CD4-positive, alpha-beta T cell treated with Interleukin-12 subunit alpha and Interleukin-12 subunit beta, for 1 hour (primary cell): ENCODE measurements around the gene COPS9.

Experiments
- DNase-seq: peaks from one replicate; pipeline ENCODE4 v3.0.0-alpha.2; 2020

The COPS9 gene

DNA sequence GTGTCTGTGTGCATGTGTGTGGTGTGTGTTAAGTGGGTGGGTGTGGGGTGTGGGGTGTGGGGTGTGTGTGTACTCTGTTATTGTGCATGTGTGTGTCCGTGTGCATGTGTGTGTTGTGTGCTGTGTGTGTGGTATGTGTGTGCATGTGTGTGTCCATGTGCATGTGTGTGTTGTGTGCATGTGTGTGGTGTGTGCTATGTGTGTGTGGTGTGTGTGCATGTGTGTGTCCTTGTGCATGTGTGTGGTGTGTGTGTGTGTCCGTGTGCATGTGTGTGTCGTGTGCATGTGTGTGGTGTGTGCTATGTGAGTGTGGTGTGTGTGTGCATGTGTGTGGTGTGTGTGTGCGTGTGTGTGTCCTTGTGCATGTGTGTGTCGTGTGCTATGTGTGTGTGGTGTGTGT, 11.3 kb upstream of the COPS9 start:
- DNase-seq = no peak

DNA sequence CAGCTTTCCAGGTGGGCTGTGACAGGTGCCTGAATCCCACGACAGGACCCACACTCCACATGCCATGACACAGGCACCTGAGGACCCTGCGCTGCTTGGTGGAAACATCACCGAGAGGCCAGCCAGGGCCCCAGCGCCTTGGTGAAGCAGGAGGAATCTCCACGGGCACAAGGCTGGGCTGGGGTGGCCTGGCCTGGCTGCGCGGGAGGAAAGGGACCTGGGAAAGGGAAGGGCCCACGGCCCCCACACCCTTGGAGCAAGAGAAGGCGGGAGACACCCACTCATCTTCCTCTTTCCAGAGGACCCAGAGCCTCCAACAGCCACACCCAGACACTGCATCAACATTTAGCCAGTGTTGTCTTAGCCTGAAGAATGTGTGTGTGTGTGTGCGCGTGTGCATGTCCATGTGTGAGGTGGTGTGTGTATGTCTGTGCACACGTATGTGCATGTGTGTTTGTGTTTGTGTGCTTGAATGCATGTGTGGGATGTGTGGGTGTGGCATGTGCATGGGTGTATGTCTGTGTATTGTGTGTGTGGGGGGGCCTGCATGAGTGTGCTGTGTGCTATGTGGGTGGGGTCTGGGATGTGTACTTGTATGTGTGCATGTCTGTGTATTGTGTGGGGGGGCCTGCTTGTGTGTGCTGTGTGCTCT, 10.6 kb upstream of the COPS9 start:
- DNase-seq = no peak

DNA sequence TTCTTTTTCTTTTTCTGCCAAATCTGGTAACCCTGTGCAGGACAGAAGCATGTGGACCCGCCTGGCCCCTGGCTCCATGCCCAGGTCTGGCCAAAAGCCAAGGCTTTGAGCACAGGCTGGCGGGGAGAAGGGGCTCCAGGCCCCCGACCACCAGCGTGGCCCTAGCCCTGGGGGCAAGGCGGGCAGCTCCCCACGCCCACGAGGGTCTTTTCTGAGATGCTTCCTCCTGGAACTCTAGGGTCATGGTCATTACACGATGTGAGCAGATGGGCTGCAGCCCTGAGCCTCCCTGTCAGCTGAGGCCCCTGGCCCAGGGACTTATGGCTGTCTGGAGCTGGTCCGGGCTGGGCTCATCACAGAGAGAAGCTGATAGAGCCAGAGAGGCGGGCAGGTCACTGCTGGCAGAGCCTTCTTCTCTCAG, 10.0 kb upstream of the COPS9 start:
- DNase-seq = no peak

DNA sequence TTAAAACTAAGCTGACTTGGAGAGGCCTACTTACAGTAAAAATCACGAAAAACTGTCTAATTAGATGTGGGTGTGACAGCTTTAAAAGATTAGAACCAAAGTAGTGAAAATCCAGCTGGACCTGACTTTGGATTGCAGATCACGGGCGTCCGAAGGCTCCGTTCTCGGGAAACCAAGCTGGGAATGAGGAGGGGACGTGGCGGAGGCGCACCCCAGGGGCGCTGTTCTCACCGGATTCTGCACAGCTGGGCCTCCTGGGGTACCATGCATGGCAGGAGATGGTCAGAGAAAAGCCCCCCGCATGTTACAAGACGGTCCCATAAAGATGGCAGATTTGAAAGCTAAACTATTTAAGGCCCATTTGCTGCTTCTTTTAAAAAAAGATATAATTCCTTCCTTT, 9.4 kb upstream of the COPS9 start:
- no peak for DNase-seq

DNA sequence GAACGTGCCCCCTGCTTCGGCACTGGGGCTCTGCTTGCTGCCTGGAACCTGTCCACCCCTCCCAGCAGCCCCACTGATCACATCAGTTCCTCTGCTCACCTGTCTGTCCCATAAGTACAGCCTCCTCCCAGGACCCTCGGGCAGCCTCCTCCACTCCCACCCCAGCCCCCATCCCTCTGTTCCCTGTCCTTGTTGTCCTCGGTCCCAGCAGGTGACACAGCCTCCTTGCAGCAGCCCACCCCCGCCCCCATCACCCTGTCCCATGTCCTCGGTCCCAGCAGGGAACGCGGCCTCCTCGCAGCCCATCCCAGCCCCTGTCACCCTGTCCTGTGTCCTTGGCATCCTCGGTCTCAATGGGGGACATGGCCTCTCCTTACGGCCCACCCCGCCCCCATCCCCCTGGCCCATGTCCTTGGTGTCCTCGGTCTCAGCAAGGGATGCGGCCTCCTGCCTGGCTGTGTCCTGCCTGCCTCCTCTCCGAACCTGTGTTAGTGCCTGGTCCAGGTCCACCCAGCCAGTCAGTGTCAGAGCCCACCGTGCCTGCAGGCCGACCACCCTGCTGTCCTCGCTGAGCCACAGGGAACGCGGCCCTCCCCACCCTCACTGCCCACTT, 8.7 kb upstream of the COPS9 start:
- no peak for DNase-seq

- DNase-seq = peak; percentile 79
Measured at GRCh38 chr2:240143801-240144648, 7.9 kb upstream of the COPS9 start.

GRCh38 chr2:240143276-240143675, 7.2 kb upstream of the COPS9 start:
- no peak for DNase-seq

DNA sequence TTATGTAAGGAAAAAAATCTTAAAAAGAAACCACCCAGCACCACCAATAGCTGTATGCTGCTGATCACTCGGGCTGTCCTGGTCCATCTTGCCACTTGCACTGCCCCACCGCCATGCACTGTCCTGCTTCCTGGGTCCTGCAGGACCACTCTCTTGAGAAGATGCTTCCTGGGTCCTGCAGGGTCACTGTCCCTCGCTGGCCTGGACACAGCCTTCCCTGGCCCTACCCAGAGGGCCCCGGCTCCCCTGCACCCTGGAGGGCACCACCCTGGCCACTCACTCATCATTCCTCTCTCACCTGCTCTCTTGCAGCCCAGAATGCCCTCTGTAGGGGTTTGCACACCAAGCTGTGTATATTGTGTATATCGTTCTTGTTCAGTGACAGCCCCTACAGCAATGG, 6.8 kb upstream of the COPS9 start:
- no peak for DNase-seq

DNA sequence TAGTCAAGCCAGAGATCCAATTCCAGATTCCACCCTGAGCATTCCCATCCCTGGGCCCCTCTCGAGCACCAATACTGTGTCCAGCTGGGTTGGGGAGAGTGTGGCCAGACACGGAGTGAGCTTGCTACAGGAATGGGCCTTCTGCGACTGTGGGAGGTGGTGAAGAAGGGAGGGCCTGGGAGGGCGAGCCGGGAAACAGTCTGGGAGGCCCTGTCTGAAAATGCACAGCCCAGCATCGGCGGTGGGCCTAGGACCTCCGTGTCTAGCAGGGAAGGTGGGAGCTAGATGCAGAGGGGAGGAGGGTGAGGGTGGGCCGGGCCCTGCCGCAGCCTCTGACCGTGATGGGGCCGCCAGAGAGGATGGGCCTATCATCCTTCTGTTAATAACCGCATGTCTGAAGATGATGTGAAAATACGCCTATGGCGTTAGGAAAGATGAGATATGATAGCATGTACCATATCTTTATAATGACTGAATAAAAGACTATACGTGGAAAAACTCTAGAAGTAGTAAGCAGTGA, 6.2 kb upstream of the COPS9 start:
- DNase-seq = no peak

- DNase-seq = no peak
Measured at GRCh38 chr2:240141736-240142135, 5.6 kb upstream of the COPS9 start.

GRCh38 chr2:240140920-240141319, 4.8 kb upstream of the COPS9 start:
- no peak for DNase-seq

DNA sequence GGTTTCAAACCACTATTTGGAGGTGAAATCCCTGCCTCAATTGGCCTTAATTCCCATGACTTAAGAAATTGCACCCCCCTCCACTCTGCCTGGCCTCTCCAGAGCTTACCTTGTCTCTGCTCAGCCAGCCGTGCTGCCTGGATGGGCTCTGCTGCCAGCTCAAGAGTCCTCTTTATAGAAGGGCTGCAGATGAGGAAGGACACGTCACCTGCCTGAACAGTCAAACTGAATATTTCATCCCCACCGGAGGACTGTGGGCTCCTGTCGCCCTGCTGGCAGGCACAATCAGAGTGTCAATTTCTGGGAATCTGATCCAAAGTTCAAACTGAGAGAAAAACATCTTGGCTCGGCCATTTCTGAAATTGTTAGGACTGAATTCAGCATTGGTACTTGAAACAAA, 4.4 kb upstream of the COPS9 start, which contains the start of gene OTOS:
OTOS (minus strand) TSS at position 148 of the 400 bp plus-strand sequence. CDS start 332 bp downstream, outside the sequence.
- no peak for DNase-seq

GRCh38 chr2:240139666-240140393, 3.7 kb upstream of the COPS9 start:
- DNase-seq = no peak

- no peak for DNase-seq
Measured at GRCh38 chr2:240139011-240139441, 2.9 kb upstream of the COPS9 start.

DNA sequence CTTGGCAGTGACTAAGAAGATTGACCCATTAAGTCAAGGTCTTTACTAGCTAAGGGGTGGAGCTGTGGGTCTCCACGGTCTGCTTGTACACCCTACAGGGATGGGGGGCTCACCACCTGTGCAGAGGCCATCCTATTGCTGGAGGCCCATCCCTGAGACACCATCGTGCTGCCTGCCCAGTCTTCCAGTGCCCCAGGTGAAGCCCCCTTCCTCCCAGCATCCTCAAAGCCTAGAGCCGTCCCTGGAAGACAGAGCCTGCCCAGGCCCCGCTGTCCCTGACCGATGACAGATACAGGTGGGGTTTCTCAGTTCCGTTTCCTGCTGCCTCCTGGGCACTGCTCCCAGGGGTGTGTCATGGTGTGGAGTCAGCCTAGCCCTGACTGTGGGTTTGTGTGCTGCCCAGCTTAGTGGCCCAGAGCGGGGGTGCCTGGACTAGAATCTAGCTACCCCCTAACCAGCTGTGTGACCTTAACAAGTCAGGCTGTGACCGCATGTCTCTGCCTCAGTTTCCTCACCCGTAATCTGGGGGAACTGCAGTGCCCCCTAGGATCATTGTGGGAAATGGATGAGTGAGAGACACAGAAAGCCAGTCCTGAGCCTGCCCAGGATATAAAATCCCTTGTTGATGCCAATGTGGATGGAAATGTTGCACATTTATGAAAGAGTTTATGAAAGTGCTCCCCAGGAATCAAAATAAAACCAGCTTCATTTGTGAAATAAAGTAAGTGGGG, 2.3 kb upstream of the COPS9 start:
- DNase-seq = no peak

- no peak for DNase-seq
Measured at GRCh38 chr2:240137596-240138253, 1.6 kb upstream of the COPS9 start.

GRCh38 chr2:240136671-240137292, 677 bp upstream of the COPS9 start:
- DNase-seq = peak; percentile 32

- DNase-seq = no peak
Measured at GRCh38 chr2:240135706-240136012, 446 bp downstream of the COPS9 start.

DNA sequence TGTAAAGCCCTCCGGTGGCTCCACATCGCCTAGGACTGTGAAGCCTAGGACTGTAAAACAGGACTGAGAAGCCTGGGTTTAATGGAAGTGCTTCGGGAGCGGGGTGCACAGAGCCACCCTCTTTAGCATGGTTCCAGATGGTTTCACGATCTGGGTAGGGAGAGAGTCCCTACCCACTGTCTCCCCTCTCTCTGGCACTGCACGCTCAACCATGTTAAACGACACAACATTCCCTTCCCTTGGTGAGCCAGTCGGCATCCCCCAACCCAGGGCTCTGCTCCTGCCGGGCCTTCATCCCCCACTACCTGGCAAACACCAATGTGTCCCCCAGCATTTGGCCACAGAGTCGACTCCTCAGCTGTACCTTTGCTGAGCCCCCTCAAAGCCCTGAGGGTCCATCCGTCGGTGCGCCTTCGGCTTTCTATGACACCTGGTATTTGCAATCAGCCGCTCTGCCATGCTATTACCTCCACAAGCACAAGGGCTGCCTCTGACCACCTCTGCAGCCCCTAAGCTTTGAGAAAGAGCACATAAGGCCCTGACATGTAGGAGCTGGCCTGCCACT, 1.1 kb downstream of the COPS9 start:
- DNase-seq = no peak

- DNase-seq = no peak
Measured at GRCh38 chr2:240134466-240134865, 1.6 kb downstream of the COPS9 start.

DNA sequence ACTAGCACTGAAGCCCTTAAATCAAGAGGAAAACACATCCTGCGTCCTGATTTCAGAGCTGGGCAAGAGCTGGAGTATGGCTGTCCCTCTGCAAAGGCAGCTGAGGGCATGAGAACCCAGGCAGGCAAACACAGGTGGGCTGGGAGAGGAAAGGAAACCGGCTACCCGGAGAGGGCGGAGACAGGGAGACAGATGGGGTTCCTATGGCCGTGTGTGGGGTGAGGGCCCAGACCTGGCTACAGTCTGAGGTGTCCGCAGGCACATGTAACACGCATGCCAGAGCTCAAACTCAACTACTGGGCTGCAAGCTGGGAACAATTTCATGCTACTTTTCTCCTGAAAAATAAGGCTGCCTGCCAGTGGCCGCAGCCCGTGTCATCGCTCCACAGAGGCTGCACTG, 2.7 kb downstream of the COPS9 start:
- DNase-seq = no peak
